SU-DHL-6 (cell line): ENCODE results near the gene DNAI2.

Experiments used
- H2AFZ ChIP-seq: fragments of 200-600 bp; sonication (generic); 2 replicates; pipeline ENCODE4 v1.6.1; 2014; ENCODE audit warnings: low read depth, mild to moderate bottlenecking, moderate library complexity, mixed read lengths, antibody characterized with exemption, low read length; ENCODE audit not compliant: severe bottlenecking
- H3F3A ChIP-seq: fragments of 200-600 bp; shearing (Covaris generic); 2 replicates; pipeline ENCODE4 v1.6.0; 2016; ENCODE audit warnings: antibody characterized with exemption, mild to moderate bottlenecking; ENCODE audit not compliant: insufficient read depth
- H3K27ac ChIP-seq: fragments of 200-600 bp; sonication (generic); 2 replicates; pipeline ENCODE4 v1.5.1; 2016; ENCODE audit warnings: low read depth, mild to moderate bottlenecking, low read length, moderate library complexity, mixed read lengths
- H3K27me3 ChIP-seq: fragments of 200-600 bp; sonication (generic), shearing (Covaris generic); 2 replicates; pipeline ENCODE4 v1.6.0; 2014; ENCODE audit warnings: mild to moderate bottlenecking, low read length
- H3K36me3 ChIP-seq: fragments of 200-600 bp; sonication (generic); 2 replicates; pipeline ENCODE4 v1.6.1; 2014; ENCODE audit warnings: mild to moderate bottlenecking, low read length, mixed read lengths
- H3K4me2 ChIP-seq: fragments of 300-600, 200-600 bp; shearing (Covaris generic), sonication (generic); 2 replicates; pipeline ENCODE4 v1.6.0; 2014; ENCODE audit warnings: low read length, low read depth, mild to moderate bottlenecking; ENCODE audit not compliant: poor library complexity, severe bottlenecking
- H3K4me3 ChIP-seq: fragments of 200-600 bp; sonication (generic); 2 replicates; pipeline ENCODE4 v1.5.1; 2014; ENCODE audit warnings: antibody characterized with exemption, low read length, mild to moderate bottlenecking, mixed read lengths; ENCODE audit not compliant: insufficient read depth, poor library complexity, severe bottlenecking
- H3K79me2 ChIP-seq: fragments of 200-600 bp; sonication (generic); 2 replicates; pipeline ENCODE4 v1.6.1; 2014; ENCODE audit warnings: mild to moderate bottlenecking, low read length, moderate library complexity; ENCODE audit not compliant: insufficient read depth
- H3K9ac ChIP-seq: fragments of 200-600 bp; sonication (generic); 2 replicates; pipeline ENCODE4 v1.7.0; 2014; ENCODE audit warnings: mild to moderate bottlenecking, low read length
- H3K9me2 ChIP-seq: fragments of 200-600 bp; sonication (generic); replicated peaks from 2 replicates; pipeline ENCODE4 v1.6.1; 2014; ENCODE audit warnings: low read length; ENCODE audit not compliant: insufficient read depth
- H3K9me3 ChIP-seq: fragments of 200-600 bp; sonication (generic); 2 replicates; pipeline ENCODE4 v1.6.1; 2014; ENCODE audit warnings: low read length, mixed read lengths; ENCODE audit not compliant: insufficient read depth
- H4K20me1 ChIP-seq: fragments of 200-600 bp; sonication (generic); 2 replicates; pipeline ENCODE4 v1.6.1; 2014; ENCODE audit warnings: low read depth, mild to moderate bottlenecking, antibody characterized with exemption, low read length, moderate library complexity, mixed read lengths
- CTCF ChIP-seq: fragments of 200-600 bp; sonication (generic); IDR thresholded peaks from one replicate; pipeline ENCODE4 v1.5.1; 2017; ENCODE audit warnings: antibody characterized with exemption, mild to moderate bottlenecking, low read length, moderate library complexity; ENCODE audit not compliant: insufficient read depth, poor library complexity, severe bottlenecking
- EZH2phosphoT487 ChIP-seq: fragments of 200-600 bp; sonication (generic), shearing (Covaris generic); conservative IDR thresholded peaks from 2 replicates; pipeline ENCODE4 v1.6.1; 2018; ENCODE audit warnings: mild to moderate bottlenecking, antibody characterized with exemption, low read length, moderate library complexity, mixed read lengths

The DNAI2 gene

DNA sequence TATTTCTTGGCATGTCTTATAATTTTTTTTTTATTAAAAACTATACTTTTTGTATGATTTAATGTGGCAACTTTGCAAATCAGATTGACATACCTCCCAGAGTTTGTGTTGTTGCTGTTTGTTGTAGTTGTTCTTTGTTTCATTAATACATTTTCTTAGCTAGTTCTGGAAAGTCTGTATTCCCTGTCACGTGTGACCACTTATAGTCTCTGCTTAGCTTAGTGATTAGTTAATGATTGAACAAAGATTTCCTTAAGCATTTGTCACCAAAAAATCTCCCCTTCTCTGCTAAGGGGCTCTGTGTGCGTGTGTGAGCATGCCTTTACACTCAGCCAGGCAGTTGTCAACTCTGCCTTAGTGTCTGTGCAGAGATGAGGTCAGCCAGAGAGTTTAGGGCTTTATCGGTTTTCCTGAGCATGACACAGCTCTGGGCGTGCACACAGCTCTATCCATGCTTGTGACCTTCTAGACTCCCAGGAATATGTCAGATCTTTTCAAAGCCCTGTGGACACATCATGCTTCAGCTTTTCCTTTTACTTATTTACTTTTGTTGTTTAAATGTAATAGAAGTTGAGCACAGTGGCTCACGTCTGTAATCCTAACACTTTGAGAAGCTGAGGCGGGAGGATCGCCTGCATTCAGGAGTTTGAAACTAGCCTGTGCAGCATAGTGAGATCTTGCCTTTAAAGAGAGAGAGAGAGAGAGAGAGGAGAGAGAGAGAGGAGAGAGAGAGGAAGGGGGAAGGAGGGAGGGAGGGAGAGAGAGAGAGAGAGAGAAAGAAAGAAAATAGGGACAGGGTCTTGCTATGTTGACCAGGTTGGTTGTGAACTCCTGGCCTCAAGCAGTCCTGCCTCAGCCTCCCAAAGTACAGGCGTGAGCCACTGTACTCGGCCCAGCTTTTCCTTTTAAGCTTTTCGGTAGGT, 21.9 kb downstream of the DNAI2 start:
- no peak overlapping the region for H2AFZ ChIP-seq
- H3K9ac ChIP-seq = no peak overlapping the region

DNA sequence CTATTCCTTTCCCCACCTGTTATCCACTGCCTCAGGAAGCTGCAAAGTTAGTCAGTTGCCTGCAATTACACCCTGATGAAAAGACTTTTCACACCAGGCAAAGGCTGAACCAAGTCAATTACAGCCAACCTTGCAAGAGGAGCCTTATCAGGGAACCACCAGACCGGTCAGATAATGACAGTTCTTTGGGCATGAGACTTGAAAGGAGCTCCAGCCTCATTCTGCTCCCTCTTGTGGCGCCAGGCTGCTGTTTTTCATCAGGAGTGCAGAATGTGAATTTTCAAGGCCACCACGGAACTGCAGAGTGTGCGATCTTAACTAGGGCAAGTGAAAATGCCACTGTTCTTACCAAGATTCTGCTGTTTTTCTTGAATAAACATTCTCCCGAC, 22.5 kb downstream of the DNAI2 start:
- H3K9me3 ChIP-seq = no peaks in the 10 kb centered on the region
- no peak overlapping the region for H3K9ac ChIP-seq
- no peak overlapping the region for H3K4me3 ChIP-seq
- no peaks in the 10 kb centered on the region for H3F3A ChIP-seq
- H3K4me2 ChIP-seq = no peak overlapping the region
- TF ChIP-seq CTCF (no peak), EZH2phosphoT487 (no peak)
- H3K27me3 ChIP-seq = no peaks in the 10 kb centered on the region
- H2AFZ ChIP-seq = no peak overlapping the region
- no peaks in the 10 kb centered on the region for H3K79me2 ChIP-seq
- H3K9me2 ChIP-seq = no peaks in the 10 kb centered on the region
- H3K36me3 ChIP-seq = no peaks in the 10 kb centered on the region
- no peak overlapping the region for H3K27ac ChIP-seq
- H4K20me1 ChIP-seq = no peaks in the 10 kb centered on the region

More for the DNA sequence above, 21.9 kb downstream of the DNAI2 start:
- no peaks in the 10 kb centered on the region for H3K36me3 ChIP-seq
- H3K4me3 ChIP-seq = no peak overlapping the region
- no peaks in the 10 kb centered on the region for H3K79me2 ChIP-seq
- H3K27me3 ChIP-seq = no peaks in the 10 kb centered on the region
- H4K20me1 ChIP-seq = no peaks in the 10 kb centered on the region
- no peaks in the 10 kb centered on the region for H3K9me3 ChIP-seq
- TF ChIP-seq CTCF (no peak), EZH2phosphoT487 (no peak)
- H3F3A ChIP-seq = no peaks in the 10 kb centered on the region
- H3K9me2 ChIP-seq = no peaks in the 10 kb centered on the region
- no peak overlapping the region for H3K27ac ChIP-seq
- H3K4me2 ChIP-seq = no peak overlapping the region

DNA sequence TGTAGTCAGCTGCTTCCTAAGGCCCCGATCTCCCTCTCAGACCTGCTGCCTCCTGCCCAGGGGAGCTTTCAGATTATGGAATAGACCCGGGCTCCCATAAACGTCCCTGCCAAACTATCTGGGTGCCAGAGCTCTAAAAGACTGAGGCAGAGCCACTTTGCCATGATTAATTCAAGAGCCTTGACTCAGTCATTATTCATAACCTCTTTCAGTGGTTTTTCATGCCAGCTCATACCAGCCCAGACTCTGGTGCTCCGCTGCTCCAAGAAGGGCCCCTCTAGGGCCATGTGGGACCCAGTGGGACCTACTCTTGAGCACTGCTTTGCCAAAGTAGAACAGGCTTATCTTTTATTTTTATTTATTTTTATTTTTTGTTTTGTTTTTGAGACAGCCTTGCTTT, 23.9 kb downstream of the DNAI2 start:
- no peak overlapping the region for H3K4me3 ChIP-seq
- no peak overlapping the region for H3K9ac ChIP-seq
- H3K27me3 ChIP-seq = no peaks in the 10 kb centered on the region
- H2AFZ ChIP-seq = no peak overlapping the region
- H3F3A ChIP-seq = no peaks in the 10 kb centered on the region
- TF ChIP-seq CTCF = no peak
- no peak for TF ChIP-seq EZH2phosphoT487
- H3K27ac ChIP-seq = no peak overlapping the region
- no peaks in the 10 kb centered on the region for H4K20me1 ChIP-seq
- H3K36me3 ChIP-seq = no peaks in the 10 kb centered on the region
- no peak overlapping the region for H3K4me2 ChIP-seq
- H3K79me2 ChIP-seq = no peaks in the 10 kb centered on the region
- H3K9me3 ChIP-seq = no peaks in the 10 kb centered on the region
- H3K9me2 ChIP-seq = no peaks in the 10 kb centered on the region
